Mesodermal cell (in vitro differentiated cells): ENCODE measurements around the gene MGAT4A.

ENCODE experiments used
- H3K27ac ChIP-seq: 2 replicates; pipeline ENCODE4 v1.7.0; 2013; ENCODE audit warnings: mild to moderate bottlenecking, low read depth, low read length, moderate library complexity; ENCODE audit not compliant: severe bottlenecking
- H3K36me3 ChIP-seq: 2 replicates; pipeline ENCODE4 v1.7.1; 2013; ENCODE audit warnings: mild to moderate bottlenecking, low read length, moderate library complexity; ENCODE audit not compliant: control insufficient read depth, insufficient read depth
- H3K4me1 ChIP-seq: one replicate; pipeline ENCODE4 v1.7.1; 2013; ENCODE audit warnings: mild to moderate bottlenecking, low read length; ENCODE audit not compliant: insufficient read depth, control insufficient read depth, poor library complexity, severe bottlenecking
- H3K4me3 ChIP-seq: 2 replicates; pipeline ENCODE4 v1.7.0; 2013; ENCODE audit warnings: low read length, control low read depth, mild to moderate bottlenecking; ENCODE audit not compliant: insufficient read depth, poor library complexity, severe bottlenecking; ENCODE audit errors: extremely low read depth
- H3K9me3 ChIP-seq: 2 replicates; pipeline ENCODE4 v1.7.1; 2013; ENCODE audit warnings: mild to moderate bottlenecking, low read length, moderate library complexity; ENCODE audit not compliant: control insufficient read depth
- WGBS, 2 experiments: methylation state at CpG; one replicate each; pipeline ENCODE4 v1.1.5; 2013; ENCODE audit warnings: missing lambda C conversion rate in 2 of 2; ENCODE audit not compliant: insufficient coverage in 2 of 2; 5-methylcytosine and 5-hydroxymethylcytosine counted together

Gene MGAT4A

DNA sequence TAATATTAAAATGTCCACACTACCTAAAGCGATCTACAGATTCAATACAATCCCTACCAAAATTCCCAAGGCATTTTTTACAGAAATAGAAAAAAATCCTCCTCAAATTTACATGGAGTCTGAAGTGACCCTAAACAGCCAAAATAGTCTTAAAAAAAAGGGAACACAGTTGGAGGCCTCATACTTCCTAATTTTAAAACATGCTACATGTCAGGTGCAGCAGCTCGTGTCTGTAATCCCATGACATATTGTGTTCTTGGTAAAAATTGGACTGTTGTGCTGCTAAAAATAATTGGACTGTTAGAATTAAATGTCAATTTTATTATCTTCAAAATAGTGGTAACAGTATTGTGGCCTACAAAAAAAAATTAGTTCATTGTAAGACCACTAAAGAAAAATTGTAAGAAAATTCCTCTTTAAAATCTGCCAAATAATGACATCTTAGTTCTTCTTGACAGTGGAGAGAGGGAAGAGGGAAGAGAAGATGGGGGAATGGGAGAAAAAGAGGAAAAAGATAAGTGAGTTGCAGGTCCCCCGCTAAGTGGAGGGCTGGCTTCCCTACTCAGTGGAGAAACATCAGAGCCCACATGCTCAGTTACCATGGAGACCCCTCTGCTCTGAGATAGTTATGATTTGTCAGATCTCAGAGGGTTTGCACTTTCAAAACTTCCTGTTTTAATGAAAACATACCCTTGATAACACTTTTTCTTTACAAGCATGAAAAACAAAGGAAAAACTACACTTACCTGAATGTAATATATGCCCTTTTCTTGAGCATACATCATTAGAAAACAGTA lies 76.0 kb downstream of the MGAT4A start:
- Histone ChIP-seq H3K4me1 (no peaks in the 10 kb centered on the region), H3K27ac (no peak overlapping the region), H3K9me3 (no peaks in the 10 kb centered on the region), H3K4me3 (no peak overlapping the region), H3K36me3 (no peaks in the 10 kb centered on the region)
- WGBS, 2 experiments = 100% methylated on average over 1 of the region's 3 CpGs; no CpG with 5 or more reads in 1 of the 2 experiments

GRCh38 chr2:98650998-98651397 lies 79.9 kb downstream of the MGAT4A start:
- Histone ChIP-seq H3K27ac (no peak overlapping the region), H3K36me3 (no peaks in the 10 kb centered on the region), H3K9me3 (no peaks in the 10 kb centered on the region), H3K4me1 (no peaks in the 10 kb centered on the region), H3K4me3 (no peak overlapping the region)
- WGBS, 2 experiments = no CpG with 5 or more reads among the region's 1 CpG

DNA sequence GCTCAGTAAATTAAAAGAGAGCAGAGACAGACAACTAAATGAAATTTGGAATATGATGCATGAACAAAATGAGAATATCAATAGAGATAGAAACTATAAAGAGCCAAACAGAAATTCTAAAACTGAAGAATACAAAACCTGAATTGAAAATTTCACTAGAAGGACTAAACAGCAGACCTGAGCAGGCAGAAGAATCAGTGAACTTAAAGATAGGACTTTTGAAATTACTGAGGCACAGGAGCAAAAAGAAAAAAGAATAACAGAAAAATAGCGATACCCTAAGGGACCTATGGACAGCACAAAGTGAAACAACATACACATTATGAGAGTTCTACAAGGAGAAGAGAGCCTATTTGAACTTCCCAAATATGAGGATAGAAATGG lies 80.9 kb downstream of the MGAT4A start:
- no CpG with 5 or more reads among the region's 1 CpG for WGBS, 2 experiments
- no peaks in the 10 kb centered on the region for H3K36me3 ChIP-seq

DNA sequence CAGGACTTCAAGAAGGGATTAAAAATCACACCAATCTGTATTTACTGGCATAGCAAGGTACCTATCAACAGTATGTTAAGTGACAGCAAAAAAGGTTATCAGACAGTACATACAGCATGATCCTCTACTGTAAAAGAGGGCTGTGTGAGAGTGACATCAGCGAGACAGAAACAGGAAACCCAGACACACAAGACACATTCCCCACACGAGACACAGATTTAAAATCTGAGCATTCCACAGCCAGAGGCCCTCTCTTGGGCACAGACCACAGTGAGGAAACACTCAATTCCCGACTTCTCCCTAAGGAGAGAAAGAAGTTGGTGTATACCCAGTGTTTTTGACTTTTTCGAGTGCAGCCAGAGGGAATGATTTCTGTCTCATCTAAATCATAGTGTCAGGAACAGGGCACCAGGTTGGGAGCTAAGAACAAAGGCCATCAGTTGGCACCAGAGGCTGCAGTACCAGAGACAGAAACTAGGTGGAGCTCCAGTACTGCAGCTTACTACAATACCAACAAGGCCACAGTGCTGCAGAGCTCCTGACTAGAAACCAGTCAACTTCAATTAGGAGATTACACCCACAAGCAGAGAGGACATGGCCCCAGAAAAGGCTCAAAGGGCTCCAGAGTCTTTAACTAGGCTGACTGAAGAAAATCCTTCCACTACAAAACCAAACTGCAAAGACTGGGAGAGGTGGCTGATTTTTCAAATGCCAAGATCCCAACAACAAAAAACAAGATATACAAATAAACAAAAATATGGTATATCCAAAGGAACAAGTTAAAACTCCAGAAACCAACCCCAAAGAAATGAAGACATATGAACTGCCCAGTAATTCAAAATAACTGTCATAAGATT lies 81.6 kb downstream of the MGAT4A start:
- Histone ChIP-seq H3K4me3 (no peak overlapping the region), H3K27ac (peak overlapping the region; percentile 57), H3K36me3 (no peaks in the 10 kb centered on the region), H3K4me1 (no peaks in the 10 kb centered on the region), H3K9me3 (no peaks in the 10 kb centered on the region)
- 0% methylated on average over 1 to 2 of the region's 4 CpGs for WGBS, 2 experiments

More for the DNA sequence above, 80.9 kb downstream of the MGAT4A start:
- Histone ChIP-seq H3K9me3 (no peaks in the 10 kb centered on the region), H3K4me3 (no peak overlapping the region), H3K27ac (no peak overlapping the region), H3K4me1 (no peaks in the 10 kb centered on the region)

DNA sequence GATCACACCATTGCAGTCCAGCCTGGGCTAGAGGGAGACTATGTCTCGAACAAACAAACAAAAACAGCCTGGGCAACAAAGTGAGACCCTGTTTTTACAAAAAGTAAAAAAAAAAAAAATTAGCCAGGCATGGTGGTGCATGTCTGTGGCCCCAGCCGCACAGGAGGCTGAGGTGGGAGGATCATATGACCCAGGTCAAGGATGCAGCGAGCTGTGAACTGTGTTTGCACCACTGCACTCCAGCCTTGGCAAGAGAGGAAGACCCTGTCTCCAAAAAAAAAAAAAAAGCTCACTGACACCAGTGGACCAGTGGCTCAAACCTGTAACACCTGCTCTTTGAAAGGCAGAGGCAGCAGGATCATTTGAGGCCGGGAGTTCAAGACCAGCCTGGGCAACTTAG lies 82.5 kb downstream of the MGAT4A start:
- 100% methylated on average over 2 of the region's 4 CpGs; no CpG with 5 or more reads in 1 of the 2 experiments for WGBS, 2 experiments
- H3K4me1 ChIP-seq = no peaks in the 10 kb centered on the region

GRCh38 chr2:98647636-98648035 lies 83.3 kb downstream of the MGAT4A start:
- no peaks in the 10 kb centered on the region for H3K36me3 ChIP-seq
- no peaks in the 10 kb centered on the region for H3K9me3 ChIP-seq
- H3K4me1 ChIP-seq = no peaks in the 10 kb centered on the region
- no peak overlapping the region for H3K4me3 ChIP-seq
- WGBS, 2 experiments = 83% methylated on average over 5 of the region's 5 CpGs
- H3K27ac ChIP-seq = no peak overlapping the region

More for the DNA sequence above, 82.5 kb downstream of the MGAT4A start:
- Histone ChIP-seq H3K4me3 (no peak overlapping the region), H3K9me3 (no peaks in the 10 kb centered on the region), H3K36me3 (no peaks in the 10 kb centered on the region), H3K27ac (no peak overlapping the region)

- H3K36me3 ChIP-seq = no peaks in the 10 kb centered on the region
- H3K4me1 ChIP-seq = no peaks in the 10 kb centered on the region
- no peak overlapping the region for H3K27ac ChIP-seq
- H3K4me3 ChIP-seq = no peak overlapping the region
- H3K9me3 ChIP-seq = no peaks in the 10 kb centered on the region
- 85 to 97% methylated on average over 4 of the region's 5 CpGs for WGBS, 2 experiments
Measured at GRCh38 chr2:98643496-98644100, 87.3 kb downstream of the MGAT4A start.

- WGBS, 2 experiments = 82 to 90% methylated on average over 5 to 7 of the region's 10 CpGs
- H3K27ac ChIP-seq = no peak overlapping the region
- H3K36me3 ChIP-seq = no peaks in the 10 kb centered on the region
- no peaks in the 10 kb centered on the region for H3K9me3 ChIP-seq
- H3K4me3 ChIP-seq = no peak overlapping the region
- no peaks in the 10 kb centered on the region for H3K4me1 ChIP-seq
Measured at GRCh38 chr2:98637401-98638147, 93.4 kb downstream of the MGAT4A start.

DNA sequence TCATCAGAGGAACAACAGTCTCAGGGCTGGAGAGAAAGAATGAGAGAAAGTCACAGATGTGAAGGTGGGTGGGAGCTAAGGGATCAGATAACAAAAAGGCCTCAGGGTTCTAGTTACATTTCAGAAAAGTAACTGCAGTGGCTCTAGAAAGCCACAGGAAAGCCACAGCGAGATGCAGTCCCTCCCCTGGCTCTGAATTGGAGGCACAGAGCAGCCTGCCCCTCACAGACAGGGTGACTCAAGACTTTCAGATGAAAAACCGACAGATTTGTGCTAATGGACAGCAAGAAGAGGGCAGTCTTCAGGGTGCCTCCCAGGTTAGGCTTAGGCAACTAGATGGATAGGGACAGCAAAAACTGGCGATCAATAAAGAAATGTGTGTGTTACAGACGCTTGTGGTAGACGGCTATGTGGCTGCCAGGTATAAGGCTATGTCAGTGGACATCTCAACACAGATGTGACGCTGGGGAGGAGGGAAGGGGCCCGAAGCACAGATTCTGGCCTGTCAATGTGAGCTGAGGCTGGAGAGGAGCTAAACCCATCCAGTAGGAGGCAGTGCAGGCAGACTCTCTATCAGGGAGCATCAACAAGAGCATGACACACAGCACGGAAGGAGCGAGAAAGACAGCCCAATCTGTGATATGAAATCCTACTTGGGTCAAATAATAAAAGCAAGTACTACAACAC lies 96.4 kb downstream of the MGAT4A start:
- Histone ChIP-seq H3K4me3 (no peak overlapping the region), H3K9me3 (no peaks in the 10 kb centered on the region), H3K36me3 (no peaks in the 10 kb centered on the region), H3K27ac (no peak overlapping the region), H3K4me1 (no peaks in the 10 kb centered on the region)
- 48 to 61% methylated on average over 7 to 9 of the region's 9 CpGs for WGBS, 2 experiments

DNA sequence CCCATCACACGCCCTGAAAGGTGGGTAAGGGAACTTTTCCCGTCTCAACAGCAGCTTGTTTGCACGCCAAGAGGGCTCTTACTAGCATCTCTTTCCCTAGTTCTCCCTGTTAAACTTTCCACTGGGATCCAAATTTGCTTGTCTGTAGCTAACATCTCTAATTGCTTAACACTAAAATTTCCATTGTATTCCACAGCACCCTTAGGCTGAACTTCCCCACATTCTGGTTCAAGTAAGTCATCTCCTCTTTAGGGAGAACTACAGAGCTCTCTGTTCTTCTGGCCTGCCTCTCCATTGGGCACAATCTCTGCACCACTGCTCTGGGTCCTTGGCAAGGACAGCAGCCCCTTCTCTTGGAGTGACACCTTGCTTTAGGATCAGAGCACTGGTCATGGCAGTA lies 98.6 kb downstream of the MGAT4A start:
- WGBS, 2 experiments = 79 to 81% methylated on average over 2 to 3 of the region's 3 CpGs
- no peaks in the 10 kb centered on the region for H3K9me3 ChIP-seq
- H3K4me3 ChIP-seq = no peak overlapping the region
- H3K4me1 ChIP-seq = no peaks in the 10 kb centered on the region
- H3K27ac ChIP-seq = no peak overlapping the region
- no peaks in the 10 kb centered on the region for H3K36me3 ChIP-seq
